Liver (tissue), 9 donors: Measurements from ENCODE around the gene SFXN5. TPM values are rescaled to one million over a fixed set of nuclear protein-coding genes. Genes with fewer than 3 reads are reported as not detected.
"Not testable (repeated sequence)": the region's sequence is repeated elsewhere in the genome, so short reads cannot be mapped to it uniquely, and the experiment has no call there.

ENCODE experiments used
- DNase-seq: peaks from one replicate; pipeline ENCODE4 v3.0.0-alpha.2; 2017; ENCODE audit warnings: low spot score
- H3K27ac ChIP-seq, 2 donors: one replicate each; pipeline ENCODE4 v1.7.0; 2013; ENCODE audit warnings: inconsistent platforms in 2 of 2, low read length in 2 of 2, control low read depth in 1 of 2, low read depth in 1 of 2, mild to moderate bottlenecking in 1 of 2
- H3K27me3 ChIP-seq, 4 donors: one replicate each; pipeline versions ENCODE4 v1.6.1 to v1.7.0; 2013; ENCODE audit warnings: low read length in 3 of 4, inconsistent platforms in 1 of 4, mild to moderate bottlenecking in 1 of 4, moderate library complexity in 1 of 4; ENCODE audit not compliant: control insufficient read depth in 4 of 4, insufficient read depth in 4 of 4
- H3K36me3 ChIP-seq, 4 donors: one replicate each; pipeline versions ENCODE4 v1.6.1 to v1.7.0; 2013; ENCODE audit warnings: low read length in 3 of 4, mild to moderate bottlenecking in 3 of 4, low read depth in 1 of 4, moderate library complexity in 1 of 4; ENCODE audit not compliant: control insufficient read depth in 4 of 4, insufficient read depth in 3 of 4
- H3K4me1 ChIP-seq, 4 donors: one replicate each; pipeline versions ENCODE4 v1.6.1 to v1.7.0; 2013; ENCODE audit warnings: low read length in 3 of 4, mild to moderate bottlenecking in 3 of 4, moderate library complexity in 1 of 4; ENCODE audit not compliant: control insufficient read depth in 4 of 4, insufficient read depth in 4 of 4
- H3K4me3 ChIP-seq, 3 donors: one replicate each; pipeline versions ENCODE4 v1.6.1 to v1.7.0; 2013; ENCODE audit warnings: low read length in 3 of 3, control low read depth in 1 of 3, low read depth in 1 of 3, mild to moderate bottlenecking in 1 of 3
- H3K9ac ChIP-seq, 2 donors: one replicate each; pipeline ENCODE4 v1.7.0; 2013; ENCODE audit warnings: low read length in 2 of 2, mild to moderate bottlenecking in 2 of 2, moderate library complexity in 2 of 2, control low read depth in 1 of 2, low read depth in 1 of 2
- H3K9me3 ChIP-seq, 4 donors: one replicate each; pipeline versions ENCODE4 v1.6.1 to v1.7.0; 2013; ENCODE audit warnings: low read length in 3 of 4; ENCODE audit not compliant: control insufficient read depth in 4 of 4
- ATF3 ChIP-seq: IDR thresholded peaks from 2 replicates; pipeline ENCODE4 v1.6.1; 2016; ENCODE audit warnings: antibody characterized with exemption
- CTCF ChIP-seq: fragments of 150-350 bp; IDR thresholded peaks from 2 replicates; pipeline ENCODE4 v1.5.1; 2017; ENCODE audit warnings: improper control_type of control experiment, low read depth, low read length; ENCODE audit not compliant: missing input control
- EGR1 ChIP-seq, 2 donors: IDR thresholded peaks; 2 replicates each; pipeline ENCODE4 v1.6.1; 2016 to 2018; ENCODE audit warnings: antibody characterized with exemption in 2 of 2, low read depth in 2 of 2
- FOXA1 ChIP-seq: IDR thresholded peaks from 2 replicates; pipeline ENCODE4 v1.6.1; 2016; ENCODE audit warnings: antibody characterized with exemption
- GABPA ChIP-seq, 2 donors: IDR thresholded peaks in 1 of 2; conservative IDR thresholded peaks in 1 of 2; 2 replicates each; pipeline ENCODE4 v1.6.1; 2016; ENCODE audit warnings: antibody characterized with exemption in 2 of 2, mild to moderate bottlenecking in 1 of 2, moderate library complexity in 1 of 2
- HNF4A ChIP-seq, 2 donors: conservative IDR thresholded peaks; 2 replicates each; pipeline ENCODE4 v1.6.1; 2016; ENCODE audit warnings: antibody characterized with exemption in 2 of 2, mild to moderate bottlenecking in 2 of 2
- MAX ChIP-seq: IDR thresholded peaks from 2 replicates; pipeline ENCODE4 v1.6.1; 2016; ENCODE audit warnings: antibody characterized with exemption
- NR2F2 ChIP-seq: IDR thresholded peaks from 2 replicates; pipeline ENCODE4 v1.6.1; 2016; ENCODE audit warnings: antibody characterized with exemption
- RAD21 ChIP-seq, 2 donors: IDR thresholded peaks; 2 replicates each; pipeline ENCODE4 v1.6.1; 2016; ENCODE audit warnings: antibody characterized with exemption in 2 of 2, mild to moderate bottlenecking in 2 of 2
- REST ChIP-seq: IDR thresholded peaks from 2 replicates; pipeline ENCODE4 v1.6.1; 2016; ENCODE audit warnings: antibody characterized with exemption, mild to moderate bottlenecking
- RXRA ChIP-seq, 2 donors: IDR thresholded peaks; 2 replicates each; pipeline ENCODE4 v1.6.1; 2017 to 2018; ENCODE audit warnings: antibody characterized with exemption in 2 of 2, mild to moderate bottlenecking in 1 of 2
- SP1 ChIP-seq: IDR thresholded peaks from 2 replicates; pipeline ENCODE4 v1.6.1; 2018; ENCODE audit warnings: antibody characterized with exemption, mild to moderate bottlenecking
- TAF1 ChIP-seq: conservative IDR thresholded peaks from 2 replicates; pipeline ENCODE4 v1.6.1; 2016; ENCODE audit warnings: antibody characterized with exemption, mild to moderate bottlenecking
- YY1 ChIP-seq: IDR thresholded peaks from 2 replicates; pipeline ENCODE4 v1.6.1; 2016; ENCODE audit warnings: antibody characterized with exemption, mild to moderate bottlenecking
- WGBS: extraction: QIAGEN DNeasy Blood & Tissue Kit; methylation state at CpG from one replicate; pipeline ENCODE4 v1.1.7; 2013; 5-methylcytosine and 5-hydroxymethylcytosine counted together
- polyA plus RNA-seq, 2 donors: library from polyadenylated mRNA; stranded (reverse) in 1 of 2; unstranded in 1 of 2; fragments of 200-250 nt in 1 of 2; fragments of >200 nt in 1 of 2; fragmentation: Nextera tagmentation in 1 of 2; extraction: Ambion mirVana in 1 of 2; gene quantifications; one replicate each; pipeline versions ENCODE4 v1.2.1 to v1.2.3, GENCODE V29; 2013 to 2015
- total RNA-seq, 2 donors: library from RNA; depleted of rRNA; stranded (reverse); fragments of >200 nt; gene quantifications; one replicate each; pipeline ENCODE4 v1.2.3, GENCODE V29; 2014
- donor health status: healthy.
- donor health status: healthy.
- donor health status: healthy.
- donor health status: healthy.
- donor health status: healthy.

SFXN5 gene
- total RNA-seq (10 to 100 TPM; 23.3 to 58.2 TPM), polyA plus RNA-seq (10 to 100 TPM; 23.9 to 35.1 TPM)

GRCh38 chr2:73071360-73072128 lies at the start of gene SFXN5:
TSS of gene SFXN5 (minus strand) at chr2:73071712. CDS start at chr2:73071705, 7 bp downstream.
- H3K27ac ChIP-seq, result peak within 1 kb of the TSS; percentile 90 to 98
- peak; percentile 99 for DNase-seq
- H3K9me3 ChIP-seq, result no peaks in the 10 kb centered on the region
- TF ChIP-seq REST (peak; percentile 87), CTCF (peak; percentile 22), RXRA (IDR thresholded peaks at IDR 0.05) (peak; percentile 28 to 50), HNF4A (conservative IDR thresholded peaks at IDR 0.05) (peak in 1 of 2 donors; percentile 28), ATF3 (no peak), FOXA1 (no peak), GABPA (IDR thresholded peaks at IDR 0.05 in 1 of 2, conservative IDR thresholded peaks at IDR 0.05 in 1 of 2) (no peak), MAX (no peak), NR2F2 (peak; percentile 81), TAF1 (peak; percentile 84), EGR1 (IDR thresholded peaks at IDR 0.05; ENCODE audit: low read depth in 2 of 2) (no peak), SP1 (peak; percentile 99), YY1 (peak; percentile 98), RAD21 (IDR thresholded peaks at IDR 0.05) (no peak)
- under 1% methylated on average over 67 of the region's 67 CpGs for WGBS
- no peaks in the 10 kb centered on the region for H3K36me3 ChIP-seq
- peaks cover 1 to 45% (median 35%) of the 10 kb centered on the region in 4 donors for H3K4me1 ChIP-seq
- peak within 1 kb of the TSS; percentile 90 to 94 for H3K9ac ChIP-seq
- H3K27me3 ChIP-seq, result no peaks in the 10 kb centered on the region
- H3K4me3 ChIP-seq, result peak within 1 kb of the TSS; percentile 54 to 96 (median 89)

GRCh38 chr2:73119611-73120239 lies 48.2 kb upstream of the SFXN5 start:
- not testable (repeated sequence) for DNase-seq, H3K9ac ChIP-seq
- WGBS, result 85% methylated on average over 11 of the region's 11 CpGs

More at GRCh38 chr2:73119611-73120239, 48.2 kb upstream of the SFXN5 start:
- not testable (repeated sequence) for H3K9me3 ChIP-seq, H3K27ac ChIP-seq, H3K36me3 ChIP-seq, H3K4me3 ChIP-seq, H3K4me1 ChIP-seq, H3K27me3 ChIP-seq
